NCI-H1092 treated with DMSO at 0.1 percent for 48 hours (cell line): Measurements from ENCODE around the gene RNF130.
"Not testable (repeated sequence)": the region's sequence is repeated elsewhere in the genome, so short reads cannot be mapped to it uniquely, and the experiment has no call there.

Source experiments
- DNase-seq: peaks from one replicate; lab custom pipeline; 2025; lab: John Stamatoyannopoulos, UW

The RNF130 gene

GRCh38 chr5:179974246-179974945 lies 97.2 kb downstream of the RNF130 start:
- DNase-seq: peak; percentile 78

- DNase-seq: no peak
Measured at GRCh38 chr5:179973391-179973790, 98.2 kb downstream of the RNF130 start.

GRCh38 chr5:179969110-179969509 lies 102.4 kb downstream of the RNF130 start:
- no peak for DNase-seq

- no peak for DNase-seq
Measured at GRCh38 chr5:179967489-179967888, 104.1 kb downstream of the RNF130 start.

GRCh38 chr5:179964015-179964414 lies 107.5 kb downstream of the RNF130 start:
- DNase-seq: no peak

GRCh38 chr5:179963375-179963774 lies 108.2 kb downstream of the RNF130 start:
- DNase-seq: no peak

- no peak for DNase-seq
Measured at GRCh38 chr5:179960204-179960831, 111.2 kb downstream of the RNF130 start.

GRCh38 chr5:179959641-179960040 lies 111.9 kb downstream of the RNF130 start:
- DNase-seq: no peak

GRCh38 chr5:179959118-179959517 lies 112.4 kb downstream of the RNF130 start:
- not testable (repeated sequence) for DNase-seq

GRCh38 chr5:179955630-179956029 lies 115.9 kb downstream of the RNF130 start:
- DNase-seq: no peak

GRCh38 chr5:179955062-179955461 lies 116.5 kb downstream of the RNF130 start:
- no peak for DNase-seq

GRCh38 chr5:179954434-179954833 lies 117.1 kb downstream of the RNF130 start:
- no peak for DNase-seq

GRCh38 chr5:179953987-179954386 lies 117.6 kb downstream of the RNF130 start:
- no peak for DNase-seq

- DNase-seq: no peak
Measured at GRCh38 chr5:179936976-179937681, 134.4 kb downstream of the RNF130 start.

GRCh38 chr5:179930788-179931473 lies 140.6 kb downstream of the RNF130 start:
- no peak for DNase-seq

GRCh38 chr5:179927824-179928223 lies 143.7 kb downstream of the RNF130 start:
- no peak for DNase-seq

GRCh38 chr5:179926657-179927056 lies 144.9 kb downstream of the RNF130 start:
- no peak for DNase-seq

GRCh38 chr5:179923436-179923835 lies 148.1 kb downstream of the RNF130 start:
- DNase-seq: no peak

- no peak for DNase-seq
Measured at GRCh38 chr5:179920175-179920574, 151.4 kb downstream of the RNF130 start.

- DNase-seq: no peak
Measured at GRCh38 chr5:179919487-179920060, 152.0 kb downstream of the RNF130 start.

- no peak for DNase-seq
Measured at GRCh38 chr5:179918742-179919486, 152.6 kb downstream of the RNF130 start.
